WTC11 (cell line): ENCODE data around the gene SHANK3. TPM values are rescaled to one million over a fixed set of nuclear protein-coding genes. Genes with fewer than 3 reads are reported as not detected.

Source experiments
- ATAC-seq: fragments of 200-7000 bp; cut with Tn5 transposase; 2 replicates; pipeline ENCODE4 v1.10.0; 2021; ENCODE audit warnings: mild to moderate bottlenecking, moderate library complexity
- CTCF ChIA-PET: fragments of 300-600 bp; sonication (Branson Sonifier 250); formaldehyde crosslinking; loops from one replicate; lab custom pipeline; 2021; ENCODE audit warnings: antibody characterized with exemption; lab: Charles Lee
- POLR2A ChIA-PET: fragments of 350-600 bp; sonication (Branson Sonifier 250); formaldehyde crosslinking; loops from one replicate; lab custom pipeline; 2021; ENCODE audit warnings: antibody characterized with exemption; lab: Charles Lee
- DNase-seq: peaks from one replicate; pipeline ENCODE4 v3.0.0; 2021; ENCODE audit warnings: low spot score
- H3K27ac Mint-ChIP-seq: 2 replicates; pipeline ENCODE4 v1.8.0; 2021; ENCODE audit warnings: mixed read lengths
- H3K27me3 Mint-ChIP-seq: 2 replicates; pipeline ENCODE4 v1.8.0; 2021; ENCODE audit warnings: low read depth, mild to moderate bottlenecking, moderate library complexity, mixed read lengths
- H3K36me3 Mint-ChIP-seq: 2 replicates; pipeline ENCODE4 v1.8.0; 2021; ENCODE audit warnings: mixed read lengths
- H3K4me1 Mint-ChIP-seq: 2 replicates; pipeline ENCODE4 v1.8.0; 2022; ENCODE audit warnings: mixed read lengths
- H3K4me3 Mint-ChIP-seq: 2 replicates; pipeline ENCODE4 v1.8.0; 2021; ENCODE audit warnings: mild to moderate bottlenecking, moderate library complexity, mixed read lengths
- H3K9me3 Mint-ChIP-seq: 2 replicates; pipeline ENCODE4 v1.8.0; 2021; ENCODE audit warnings: mixed read lengths
- AFF4 ChIP-seq: sonication (generic); formaldehyde crosslinking; IDR thresholded peaks from 2 replicates; pipeline ENCODE4 v1.8.1; 2023; ENCODE audit warnings: mild to moderate bottlenecking, missing genetic modification reagents, borderline replicate concordance
- ATF1 ChIP-seq: sonication (generic); formaldehyde crosslinking; IDR thresholded peaks from 2 replicates; pipeline ENCODE4 v1.8.1; 2023; ENCODE audit warnings: mild to moderate bottlenecking, moderate library complexity, missing genetic modification reagents
- ATF2 ChIP-seq: sonication (generic); formaldehyde crosslinking; IDR thresholded peaks from 2 replicates; pipeline ENCODE4 v1.8.1; 2022; ENCODE audit warnings: low read depth, missing genetic modification reagents, borderline replicate concordance
- ATF3 ChIP-seq: sonication (generic); formaldehyde crosslinking; conservative IDR thresholded peaks from 2 replicates; pipeline ENCODE4 v1.8.1; 2022; ENCODE audit warnings: mild to moderate bottlenecking, missing genetic modification reagents
- CREB1 ChIP-seq: sonication (generic); formaldehyde crosslinking; IDR thresholded peaks from 2 replicates; pipeline ENCODE4 v1.8.0; 2023; ENCODE audit warnings: mild to moderate bottlenecking, missing genetic modification reagents
- E2F1 ChIP-seq: sonication (generic); formaldehyde crosslinking; IDR thresholded peaks from 2 replicates; pipeline ENCODE4 v1.8.0; 2022; ENCODE audit warnings: mild to moderate bottlenecking, missing genetic modification reagents
- EMX1 ChIP-seq: fragments of 250-450 bp; sonication (Bioruptor Pico); IDR thresholded peaks from 2 replicates; pipeline ENCODE4 v1.8.0; 2021; ENCODE audit warnings: mild to moderate bottlenecking
- IRF1 ChIP-seq: sonication (generic); formaldehyde crosslinking; IDR thresholded peaks from 2 replicates; pipeline ENCODE4 v1.8.0; 2023; ENCODE audit warnings: missing genetic modification reagents
- JUN ChIP-seq: sonication (generic); formaldehyde crosslinking; IDR thresholded peaks from 2 replicates; pipeline ENCODE4 v1.8.0; 2023; ENCODE audit warnings: mild to moderate bottlenecking, missing genetic modification reagents
- MYBL2 ChIP-seq: sonication (generic); formaldehyde crosslinking; IDR thresholded peaks from 2 replicates; pipeline ENCODE4 v1.8.1; 2023; ENCODE audit warnings: mild to moderate bottlenecking, moderate library complexity, missing genetic modification reagents
- NFYB ChIP-seq: sonication (generic); formaldehyde crosslinking; conservative IDR thresholded peaks from 2 replicates; pipeline ENCODE4 v1.8.0; 2022; ENCODE audit warnings: low read depth, missing genetic modification reagents
- NR3C1 ChIP-seq: sonication (generic); formaldehyde crosslinking; conservative IDR thresholded peaks from 2 replicates; pipeline ENCODE4 v1.8.1; 2023; ENCODE audit warnings: low read depth, mild to moderate bottlenecking, missing genetic modification reagents
- PREB ChIP-seq: sonication (generic); formaldehyde crosslinking; IDR thresholded peaks from 2 replicates; pipeline ENCODE4 v1.8.1; 2022; ENCODE audit warnings: mild to moderate bottlenecking, missing genetic modification reagents, moderate library complexity, borderline replicate concordance
- SP1 ChIP-seq: sonication (generic); formaldehyde crosslinking; conservative IDR thresholded peaks from 2 replicates; pipeline ENCODE4 v1.8.1; 2022; ENCODE audit warnings: missing genetic modification reagents
- TCF7 ChIP-seq: sonication (generic); formaldehyde crosslinking; IDR thresholded peaks from 2 replicates; pipeline ENCODE4 v1.8.0; 2022; ENCODE audit warnings: mild to moderate bottlenecking, low read depth, missing genetic modification reagents, moderate library complexity
- TEAD1 ChIP-seq: sonication (generic); formaldehyde crosslinking; IDR thresholded peaks from 2 replicates; pipeline ENCODE4 v1.8.0; 2022; ENCODE audit warnings: mild to moderate bottlenecking, missing genetic modification reagents
- USF1 ChIP-seq: sonication (generic); formaldehyde crosslinking; IDR thresholded peaks from 2 replicates; pipeline ENCODE4 v1.8.0; 2022; ENCODE audit warnings: mild to moderate bottlenecking, missing genetic modification reagents
- ZBTB21 ChIP-seq: sonication (generic); formaldehyde crosslinking; IDR thresholded peaks from 2 replicates; pipeline ENCODE4 v1.8.1; 2023; ENCODE audit warnings: mild to moderate bottlenecking, missing genetic modification reagents, borderline replicate concordance
- ZBTB43 ChIP-seq: sonication (generic); formaldehyde crosslinking; IDR thresholded peaks from 2 replicates; pipeline ENCODE4 v1.8.1; 2023; ENCODE audit warnings: mild to moderate bottlenecking, missing genetic modification reagents
- ZNF317 ChIP-seq: sonication (generic); formaldehyde crosslinking; IDR thresholded peaks from 2 replicates; pipeline ENCODE4 v1.8.1; 2023; ENCODE audit warnings: low read depth, mild to moderate bottlenecking, moderate library complexity, missing genetic modification reagents, borderline replicate concordance
- ZNF671 ChIP-seq: fragments of 250-450 bp; sonication (Bioruptor Pico); IDR thresholded peaks from 2 replicates; pipeline ENCODE4 v1.8.0; 2021; ENCODE audit warnings: mild to moderate bottlenecking
- total RNA-seq: library from RNA; stranded (reverse); gene quantifications from 3 replicates; pipeline ENCODE4 v1.2.3, GENCODE V29; 2021

The SHANK3 gene
- total RNA-seq, 1 experiment from 2014 or later, result 9.6 TPM

- no peak for TF ChIP-seq ZBTB43 (CRISPR knock-in tag)
- no peak for TF ChIP-seq ZBTB21 (CRISPR knock-in tag)
- TF ChIP-seq ATF1 (CRISPR knock-in tag), result no peak
- no peak for TF ChIP-seq JUN (CRISPR knock-in tag)
- TF ChIP-seq NFYB, result no peak
- TF ChIP-seq IRF1, result no peak
- no peak for TF ChIP-seq AFF4 (CRISPR knock-in tag)
- TF ChIP-seq E2F1 (CRISPR knock-in tag), result no peak
- TF ChIP-seq NR3C1 (CRISPR knock-in tag), result no peak
- TF ChIP-seq TEAD1, result no peak
- TF ChIP-seq USF1 (CRISPR knock-in tag), result no peak
- no peak for TF ChIP-seq CREB1 (CRISPR knock-in tag)
- TF ChIP-seq TCF7 (CRISPR knock-in tag), result no peak
Measured at GRCh38 chr22:50713008-50713385, 40.4 kb downstream of the SHANK3 start (continued).

- peaks cover 21% of the 10 kb centered on the region for H3K27me3 Mint-ChIP-seq
- H3K36me3 Mint-ChIP-seq, result no peaks in the 10 kb centered on the region
- DNase-seq, result no peak
- H3K27ac Mint-ChIP-seq, result no peak overlapping the region
- H3K4me3 Mint-ChIP-seq, result no peak overlapping the region
- ATAC-seq, result no peak
- CTCF ChIA-PET, result interaction anchor here (1.4 kb wide), 1 partner anchor 61 kb away, joined by 4 read pairs; no protein-coding TSS in a partner anchor
- H3K4me1 Mint-ChIP-seq, result no peaks in the 10 kb centered on the region
- H3K9me3 Mint-ChIP-seq, result no peaks in the 10 kb centered on the region
- POLR2A ChIA-PET, result no interaction called here
- TF ChIP-seq EMX1 (CRISPR knock-in tag) (no peak), PREB (CRISPR knock-in tag) (no peak), AFF4 (CRISPR knock-in tag) (no peak), ZNF317 (CRISPR knock-in tag) (no peak), SP1 (CRISPR knock-in tag) (no peak), JUN (CRISPR knock-in tag) (no peak), ATF3 (CRISPR knock-in tag) (no peak), MYBL2 (CRISPR knock-in tag) (no peak), ZNF671 (CRISPR knock-in tag) (no peak), ATF2 (no peak)
Measured at GRCh38 chr22:50713571-50714056, 41.0 kb downstream of the SHANK3 start.
